T-helper 9 cell (primary cell): Measurements from ENCODE around the gene PACSIN3.
A peak's percentile ranks its signal among the peaks of the same experiment; 100 is the strongest.
"Not testable (repeated sequence)": the region's sequence is repeated elsewhere in the genome, so short reads cannot be mapped to it uniquely, and the experiment has no call there.

Experiments used
- DNase-seq: peaks from one replicate; pipeline ENCODE4 v3.0.0-alpha.2; 2020

PACSIN3 gene

GRCh38 chr11:47191137-47191536, 4.9 kb upstream of the PACSIN3 start:
- not testable (repeated sequence) for DNase-seq

- DNase-seq, result no peak
Observed at GRCh38 chr11:47189100-47189834, 3.0 kb upstream of the PACSIN3 start.

- DNase-seq, result no peak
Observed at GRCh38 chr11:47188259-47188658, 2.0 kb upstream of the PACSIN3 start.

GRCh38 chr11:47187723-47188122, 1.5 kb upstream of the PACSIN3 start:
- DNase-seq, result no peak

DNA sequence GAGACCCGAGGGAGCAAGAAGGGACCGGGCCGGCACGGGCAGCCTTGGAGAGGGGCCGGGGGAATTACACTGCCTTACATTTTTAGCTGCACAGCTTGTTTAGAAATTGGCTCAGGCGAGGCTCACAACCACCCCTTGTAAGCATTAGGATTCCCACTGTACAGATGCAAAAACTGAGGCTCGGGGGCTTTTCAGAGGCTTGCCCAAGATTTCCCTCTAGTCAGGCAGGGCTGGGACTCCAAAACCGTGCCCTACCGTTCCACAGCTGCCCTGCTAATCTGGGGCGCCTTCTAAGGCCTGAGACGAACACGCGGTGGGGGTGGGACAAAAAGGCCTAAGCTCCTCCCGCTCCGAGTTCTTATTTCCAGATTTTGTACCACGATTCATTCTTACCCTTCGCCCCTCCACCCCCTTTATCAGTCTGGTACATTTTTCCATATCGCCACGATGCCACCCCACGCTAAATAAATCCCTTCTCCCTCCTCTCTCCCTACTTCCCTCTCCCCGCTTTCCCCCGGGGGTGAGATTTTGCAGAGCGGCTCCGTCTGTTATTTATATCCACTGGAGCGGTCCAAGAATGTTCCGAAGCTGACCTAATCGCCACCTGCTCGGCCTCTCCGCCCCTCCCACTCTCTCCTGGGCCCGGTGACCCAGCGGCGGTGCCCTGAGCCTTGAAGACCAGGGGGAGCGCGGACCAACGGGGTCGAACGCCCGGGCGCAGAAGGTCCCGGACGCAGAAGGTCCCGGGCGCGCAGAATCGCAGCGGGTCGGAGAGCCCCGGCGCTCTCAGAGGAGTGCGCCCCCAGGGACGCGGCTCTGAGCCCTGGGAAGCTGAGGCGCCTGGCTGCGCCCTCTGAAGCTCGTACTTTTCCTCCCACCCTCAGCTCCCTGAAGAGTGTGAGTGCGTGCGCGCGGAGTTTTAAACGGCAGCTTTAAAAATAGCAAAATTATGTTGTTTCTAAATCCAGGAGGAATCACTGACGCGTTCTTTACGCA, 764 bp upstream of the PACSIN3 start:
- DNase-seq, result no peak

DNA sequence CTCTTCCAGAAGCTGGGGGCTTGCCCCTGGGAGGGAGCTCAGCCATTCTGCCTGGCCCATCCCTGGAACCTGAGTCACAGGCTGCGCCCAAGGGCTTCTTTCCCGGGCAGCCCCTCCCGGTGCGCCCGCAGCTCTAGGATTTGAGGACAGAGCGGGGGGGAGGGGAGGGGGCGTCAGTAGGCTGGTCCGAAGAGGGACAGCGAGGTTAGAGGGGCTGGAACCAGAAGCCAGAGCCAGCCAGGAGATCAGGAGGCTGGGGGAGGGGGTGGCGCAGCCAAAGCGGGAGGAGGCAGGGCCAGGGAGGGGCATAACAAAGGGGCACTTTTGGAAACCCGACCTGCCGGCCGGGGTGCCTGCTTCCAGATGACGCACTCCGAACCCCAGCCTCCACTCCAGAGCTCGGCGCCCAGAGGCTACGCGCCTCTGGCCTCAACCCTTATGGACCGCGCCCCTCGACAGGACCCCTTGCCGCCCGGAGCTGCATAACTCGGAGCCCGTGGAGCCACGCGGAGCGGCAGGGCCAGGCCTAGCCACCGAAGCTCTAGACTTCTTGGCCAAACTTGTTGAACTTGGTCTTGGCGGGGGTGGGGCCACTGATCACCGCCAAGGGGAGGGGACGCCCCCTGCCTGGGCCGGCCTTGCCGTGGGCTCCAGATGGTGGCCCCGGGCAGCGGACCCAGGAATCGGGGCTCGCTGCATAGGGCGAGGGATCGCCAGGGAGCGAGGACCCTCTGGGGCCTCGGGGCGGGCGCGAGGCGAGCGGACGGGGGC, 744 bp downstream of the PACSIN3 start:
- DNase-seq, result no peak

- no peak for DNase-seq
Observed at GRCh38 chr11:47184711-47185304, 1.4 kb downstream of the PACSIN3 start.

GRCh38 chr11:47183969-47184368, 2.3 kb downstream of the PACSIN3 start:
- no peak for DNase-seq

DNA sequence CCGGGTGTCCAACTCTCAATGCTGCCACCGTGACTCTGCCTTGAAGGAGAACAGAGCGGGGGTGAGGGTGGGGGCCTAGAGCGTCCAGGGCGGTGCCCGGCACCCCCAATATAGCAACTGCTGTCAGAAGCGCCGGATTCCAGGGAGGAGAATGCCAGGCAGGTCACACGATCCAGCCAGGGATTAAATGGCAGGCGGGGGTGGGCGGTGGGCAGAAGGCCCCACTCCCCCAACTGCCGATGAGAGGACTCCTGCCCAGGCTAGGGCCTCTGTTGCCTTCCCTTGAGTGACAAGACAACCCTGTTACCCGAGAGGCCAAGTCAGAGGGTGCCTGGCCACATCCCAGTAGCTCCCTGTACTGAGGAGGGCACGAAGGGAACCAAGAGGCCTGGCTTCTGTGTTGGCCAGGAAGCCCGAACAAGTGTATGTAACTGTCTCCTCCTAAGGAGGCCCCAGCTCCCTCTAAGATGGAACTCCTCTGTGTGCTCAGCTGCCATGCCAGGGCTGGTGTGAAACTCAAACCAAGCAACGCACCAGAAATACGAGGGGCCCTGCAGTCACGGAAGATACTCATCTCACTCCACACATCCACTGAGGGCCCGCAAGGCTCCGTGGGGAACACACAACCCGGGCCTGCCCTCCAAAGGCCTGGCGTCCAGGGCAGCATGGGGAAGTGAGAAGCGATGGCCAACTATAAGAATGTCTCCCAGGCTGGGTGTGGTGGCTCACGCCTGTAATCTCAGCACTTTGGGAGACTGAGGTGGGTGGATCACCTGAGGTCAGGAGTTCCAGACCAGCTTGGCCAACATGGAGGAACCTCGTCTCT, 3.0 kb downstream of the PACSIN3 start:
- DNase-seq, result no peak

GRCh38 chr11:47182380-47182779, 3.9 kb downstream of the PACSIN3 start:
- DNase-seq, result no peak

GRCh38 chr11:47181271-47181670, 5.0 kb downstream of the PACSIN3 start:
- DNase-seq, result no peak

DNA sequence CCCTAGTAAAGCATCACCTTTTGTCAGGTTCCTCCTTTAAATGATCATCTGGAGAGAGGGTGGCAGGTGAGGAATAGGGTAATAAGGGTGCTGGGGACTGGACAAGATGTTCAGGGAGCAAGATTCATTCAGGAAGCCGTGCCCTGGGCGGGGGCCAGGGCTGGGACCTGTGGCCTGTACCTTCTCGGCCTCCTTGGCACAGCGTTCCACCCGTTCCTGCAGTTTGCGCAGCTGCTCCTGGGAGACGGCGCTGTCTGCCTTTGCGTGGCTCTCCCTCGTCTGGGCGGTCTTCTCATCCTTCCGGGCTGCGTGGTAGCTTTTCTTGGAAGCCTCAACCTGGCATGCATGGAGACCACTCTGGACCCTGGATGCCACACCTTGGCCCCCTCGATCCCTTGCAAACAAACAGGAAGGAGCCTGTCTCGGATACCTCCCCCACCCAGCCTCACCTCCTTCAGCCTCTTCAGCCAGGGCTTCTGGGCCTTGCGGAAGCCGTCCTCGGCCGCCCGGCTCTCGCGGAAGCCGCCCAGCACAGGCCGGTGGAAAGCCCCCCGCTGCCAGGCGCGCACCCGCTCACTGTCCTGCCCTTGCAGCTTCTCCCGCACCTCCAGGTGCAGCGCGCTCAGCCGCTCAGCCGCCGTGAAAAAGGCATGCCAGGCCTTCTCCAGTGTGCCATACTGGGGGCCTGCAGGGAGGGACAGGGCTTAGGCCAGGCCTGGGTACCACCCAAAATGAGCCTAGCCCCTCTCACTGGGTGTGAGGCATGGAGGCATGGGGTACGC, 6.0 kb downstream of the PACSIN3 start:
- no peak for DNase-seq

- no peak for DNase-seq
Observed at GRCh38 chr11:47179655-47179991, 6.6 kb downstream of the PACSIN3 start.

DNA sequence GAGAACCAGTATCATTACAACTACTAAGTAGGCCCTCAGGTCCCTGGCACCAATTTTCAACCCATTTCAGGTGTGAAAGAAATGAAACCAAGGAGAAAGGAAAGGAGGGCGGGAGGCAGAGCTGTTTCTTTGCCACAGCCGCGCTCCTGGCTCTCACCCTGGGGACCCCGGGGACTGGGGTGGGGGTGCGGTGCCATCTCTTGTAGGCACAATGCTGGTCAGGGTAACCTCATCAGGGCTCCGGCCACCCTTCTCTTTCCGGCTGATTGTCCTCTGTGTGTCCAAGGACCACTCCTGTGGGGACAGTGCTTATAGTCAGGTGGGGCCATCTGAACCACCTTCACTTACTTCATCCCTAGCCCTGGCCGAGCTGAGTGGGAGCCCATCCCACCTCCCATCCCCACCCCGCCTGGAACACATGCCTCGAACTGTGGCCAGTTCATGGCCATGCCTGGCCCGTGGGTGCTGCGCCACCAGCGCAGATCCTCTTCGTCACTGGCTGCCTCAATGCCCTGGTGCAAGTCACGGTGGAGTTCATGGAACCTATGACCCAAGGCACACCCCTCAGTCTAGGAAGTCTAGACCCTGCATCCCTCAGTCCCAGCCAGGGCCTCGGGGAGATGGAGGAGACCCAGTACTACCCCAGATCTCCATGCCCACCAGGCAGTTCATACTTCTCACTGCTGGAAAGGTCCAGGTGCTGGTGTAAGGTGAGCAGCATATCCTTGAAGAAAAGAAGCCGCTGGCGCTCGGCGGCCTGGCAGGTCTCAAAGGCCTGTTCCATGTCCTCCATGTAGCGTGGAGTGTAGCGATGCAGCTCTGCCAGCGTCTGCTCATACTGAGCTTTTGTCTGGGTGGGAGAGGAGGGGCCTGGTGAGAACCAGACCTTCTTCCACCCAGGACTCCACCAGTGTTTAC, 7.2 kb downstream of the PACSIN3 start:
- DNase-seq, result no peak

DNA sequence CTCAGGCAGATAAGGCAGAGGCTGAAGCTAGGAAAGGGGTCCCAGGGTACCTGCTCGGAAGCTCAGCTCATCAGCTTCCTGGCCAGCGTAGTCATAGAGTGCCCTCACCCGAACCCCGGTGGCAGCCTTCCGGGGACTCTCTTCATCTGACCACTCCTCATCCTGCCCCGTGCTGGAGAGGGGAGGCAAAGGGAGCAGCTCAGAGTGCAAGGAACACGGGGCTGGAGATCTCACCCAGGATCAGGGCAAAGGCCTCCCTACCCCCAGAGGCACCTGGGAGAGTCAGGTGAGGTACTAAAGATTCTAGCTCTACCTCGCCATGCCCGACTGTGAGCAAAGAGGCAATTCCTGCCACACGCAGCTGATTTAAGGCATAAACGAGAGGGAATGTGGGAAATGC, 7.9 kb downstream of the PACSIN3 start:
- DNase-seq, result no peak

- DNase-seq, result no peak
Observed at GRCh38 chr11:47177846-47178245, 8.4 kb downstream of the PACSIN3 start.

GRCh38 chr11:47177229-47177845, 8.9 kb downstream of the PACSIN3 start:
- peak; percentile 54 for DNase-seq

- peak; percentile 93 for DNase-seq
Observed at GRCh38 chr11:47176328-47177228, 9.7 kb downstream of the PACSIN3 start, which contains the start of gene ARFGAP2. TSS of gene ARFGAP2 (minus strand) at chr11:47176879. CDS start at chr11:47176853, 26 bp downstream.
